Gastroesophageal sphincter (tissue), 4 donors: ENCODE data around the gene TLE3. TPM values are rescaled to one million over a fixed set of nuclear protein-coding genes. Genes with fewer than 3 reads are reported as not detected.

Experiments
- ATAC-seq: fragments of 150-250 bp; one replicate; pipeline ENCODE4 v1.9.1; 2016; ENCODE audit warnings: mild to moderate bottlenecking, moderate library complexity
- H3K27ac ChIP-seq, 4 donors: fragments of 200-600 bp; sonication (generic) in 3 of 4; 1 replicate in 3 of 4; 2 replicates in 1 of 4; pipeline ENCODE4 v1.5.1; 2016 to 2019
- H3K27me3 ChIP-seq: fragments of 200-600 bp; sonication (generic); one replicate; pipeline ENCODE4 v1.5.1; 2019
- H3K36me3 ChIP-seq, 2 donors: fragments of 200-600 bp; sonication (generic); one replicate each; pipeline ENCODE4 v1.5.1; 2019; ENCODE audit warnings: control low read depth in 1 of 2
- H3K4me1 ChIP-seq, 3 donors: fragments of 200-600 bp; sonication (generic); 1 replicate in 2 of 3; 2 replicates in 1 of 3; pipeline ENCODE4 v1.5.1; 2016 to 2019; ENCODE audit warnings: control low read depth in 2 of 3
- H3K4me3 ChIP-seq, 2 donors: fragments of 200-600 bp; sonication (generic); one replicate each; pipeline ENCODE4 v1.5.1; 2019; ENCODE audit warnings: mild to moderate bottlenecking in 1 of 2, moderate library complexity in 1 of 2
- H3K9me3 ChIP-seq, 3 donors: fragments of 200-600 bp; sonication (generic); one replicate each; pipeline ENCODE4 v1.5.1; 2017 to 2019; ENCODE audit warnings: control low read depth in 2 of 3
- EP300 ChIP-seq: sonication (generic); formaldehyde crosslinking; IDR thresholded peaks from one replicate; pipeline ENCODE4 v1.6.1; 2017; ENCODE audit warnings: antibody characterized with exemption, mild to moderate bottlenecking
- POLR2A ChIP-seq, 2 donors: fragments of 450-650 bp; IDR thresholded peaks; one replicate each; pipeline ENCODE4 v1.6.1; 2017; ENCODE audit warnings: antibody characterized with exemption in 2 of 2, mild to moderate bottlenecking in 2 of 2, moderate library complexity in 1 of 2
- POLR2AphosphoS5 ChIP-seq: sonication (generic); formaldehyde crosslinking; IDR thresholded peaks from one replicate; pipeline ENCODE4 v1.6.1; 2017; ENCODE audit warnings: antibody characterized with exemption
- WGBS, 2 donors: methylation state at CpG; one replicate each; pipeline ENCODE4 v1.1.5; 2018; ENCODE audit warnings: low coverage in 1 of 2; 5-methylcytosine and 5-hydroxymethylcytosine counted together
- total RNA-seq, 4 donors: library from RNA; depleted of rRNA; stranded (reverse); fragments of >200 nt; gene quantifications; one replicate each; pipeline ENCODE4 v1.1.0, GENCODE V29; 2016
- TF ChIP-seq, protein P1 (sequence below), 4 experiments: fragments of 200-600 bp in 2 of 4; fragments of 450-650 bp in 2 of 4; sonication (generic) in 1 of 4; IDR thresholded peaks; one replicate each; pipeline ENCODE4 v1.5.1; 2017 to 2019; ENCODE audit warnings: antibody characterized with exemption in 4 of 4, mild to moderate bottlenecking in 2 of 4, moderate library complexity in 2 of 4

Gene TLE3
- total RNA-seq, 4 donors from 2014 or later, result 32.4 to 81.6 (median 62.6) TPM

DNA sequence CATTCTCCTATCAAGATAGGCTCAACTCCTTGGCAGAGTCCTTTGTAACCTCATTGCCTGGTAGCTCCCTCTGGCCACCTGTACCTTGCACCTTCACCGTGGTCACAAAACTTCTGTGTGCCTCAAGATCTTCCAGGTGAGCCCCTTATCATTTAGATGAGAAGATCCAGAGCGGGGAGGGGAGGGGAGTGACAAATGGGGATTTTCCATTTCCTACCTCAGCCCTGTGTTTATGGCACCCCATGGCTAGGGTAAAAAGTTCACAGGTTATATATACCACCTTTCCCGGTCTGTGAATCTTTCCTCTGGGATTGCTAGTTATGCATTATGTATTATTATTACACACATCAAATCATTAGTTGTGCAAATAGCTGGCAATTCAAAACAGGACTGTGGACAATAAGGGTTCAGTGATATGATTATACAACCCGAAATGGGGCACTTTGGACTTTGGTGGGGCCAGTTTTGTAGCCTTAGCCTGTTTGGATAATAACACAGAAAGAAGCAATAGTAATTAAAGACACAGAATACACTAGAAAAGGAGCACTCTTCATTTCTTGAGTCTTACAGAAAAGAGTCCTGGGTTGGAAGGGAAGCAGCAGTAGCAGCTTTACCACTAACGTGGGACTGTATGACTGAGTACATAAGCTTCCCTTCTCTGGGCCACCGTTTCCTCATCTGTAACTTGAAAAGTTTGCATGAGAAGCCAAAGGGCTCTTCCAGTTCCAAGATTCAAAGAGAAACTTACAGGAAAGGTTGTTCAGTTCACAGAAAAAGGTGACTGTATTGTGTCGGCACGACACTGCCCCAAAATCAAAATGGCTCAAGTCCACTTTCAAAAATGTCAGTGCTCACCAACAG lies 7.1 kb downstream of the TLE3 start:
- Histone ChIP-seq H3K27ac (peak overlapping the region in 2 of 4 donors; percentile 71 to 96), H3K36me3 (peaks cover 0 to 36% of the 10 kb centered on the region in 2 donors), H3K4me1 (peaks cover 0 to 84% (median 61%) of the 10 kb centered on the region in 3 donors), H3K9me3 (no peaks in the 10 kb centered on the region), H3K4me3 (no peak overlapping the region), H3K27me3 (no peaks in the 10 kb centered on the region)
- WGBS, 2 donors, result 90 to 94% methylated on average over 4 to 6 of the region's 8 CpGs
- ATAC-seq, result no peak
- TF ChIP-seq POLR2AphosphoS5, result no peak
- TF ChIP-seq, protein P1, sequence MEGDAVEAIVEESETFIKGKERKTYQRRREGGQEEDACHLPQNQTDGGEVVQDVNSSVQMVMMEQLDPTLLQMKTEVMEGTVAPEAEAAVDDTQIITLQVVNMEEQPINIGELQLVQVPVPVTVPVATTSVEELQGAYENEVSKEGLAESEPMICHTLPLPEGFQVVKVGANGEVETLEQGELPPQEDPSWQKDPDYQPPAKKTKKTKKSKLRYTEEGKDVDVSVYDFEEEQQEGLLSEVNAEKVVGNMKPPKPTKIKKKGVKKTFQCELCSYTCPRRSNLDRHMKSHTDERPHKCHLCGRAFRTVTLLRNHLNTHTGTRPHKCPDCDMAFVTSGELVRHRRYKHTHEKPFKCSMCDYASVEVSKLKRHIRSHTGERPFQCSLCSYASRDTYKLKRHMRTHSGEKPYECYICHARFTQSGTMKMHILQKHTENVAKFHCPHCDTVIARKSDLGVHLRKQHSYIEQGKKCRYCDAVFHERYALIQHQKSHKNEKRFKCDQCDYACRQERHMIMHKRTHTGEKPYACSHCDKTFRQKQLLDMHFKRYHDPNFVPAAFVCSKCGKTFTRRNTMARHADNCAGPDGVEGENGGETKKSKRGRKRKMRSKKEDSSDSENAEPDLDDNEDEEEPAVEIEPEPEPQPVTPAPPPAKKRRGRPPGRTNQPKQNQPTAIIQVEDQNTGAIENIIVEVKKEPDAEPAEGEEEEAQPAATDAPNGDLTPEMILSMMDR (IDR thresholded peaks at IDR 0.05), result no peak
- no peak for TF ChIP-seq POLR2A (IDR thresholded peaks at IDR 0.05)

DNA sequence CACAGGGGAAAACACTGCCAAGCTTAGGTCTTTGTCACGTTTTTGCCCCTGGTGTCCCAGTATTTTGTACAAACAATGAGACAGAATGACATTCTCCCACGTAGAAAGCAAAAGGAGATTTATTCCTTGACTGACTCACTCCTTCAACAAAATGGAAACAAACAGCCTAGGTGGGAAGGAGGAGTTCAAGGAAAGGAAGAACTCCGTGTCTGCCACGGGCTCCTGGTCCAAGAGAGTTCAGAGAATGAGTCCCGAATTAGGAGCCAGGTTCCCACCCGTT lies 8.1 kb downstream of the TLE3 start:
- no peaks in the 10 kb centered on the region for H3K9me3 ChIP-seq
- no peak overlapping the region for H3K4me3 ChIP-seq
- no peaks in the 10 kb centered on the region for H3K27me3 ChIP-seq
- WGBS, 2 donors, result 19 to 57% methylated on average over 6 of the region's 6 CpGs
- H3K27ac ChIP-seq, result peak overlapping the region in 3 of 4 donors; percentile 71 to 76 (median 74)
- ATAC-seq, result peak; percentile 3
- no peak for TF ChIP-seq POLR2A (IDR thresholded peaks at IDR 0.05)
- H3K36me3 ChIP-seq, result peaks cover 0 to 46% of the 10 kb centered on the region in 2 donors
- H3K4me1 ChIP-seq, result peaks cover 0 to 74% (median 53%) of the 10 kb centered on the region in 3 donors

DNA sequence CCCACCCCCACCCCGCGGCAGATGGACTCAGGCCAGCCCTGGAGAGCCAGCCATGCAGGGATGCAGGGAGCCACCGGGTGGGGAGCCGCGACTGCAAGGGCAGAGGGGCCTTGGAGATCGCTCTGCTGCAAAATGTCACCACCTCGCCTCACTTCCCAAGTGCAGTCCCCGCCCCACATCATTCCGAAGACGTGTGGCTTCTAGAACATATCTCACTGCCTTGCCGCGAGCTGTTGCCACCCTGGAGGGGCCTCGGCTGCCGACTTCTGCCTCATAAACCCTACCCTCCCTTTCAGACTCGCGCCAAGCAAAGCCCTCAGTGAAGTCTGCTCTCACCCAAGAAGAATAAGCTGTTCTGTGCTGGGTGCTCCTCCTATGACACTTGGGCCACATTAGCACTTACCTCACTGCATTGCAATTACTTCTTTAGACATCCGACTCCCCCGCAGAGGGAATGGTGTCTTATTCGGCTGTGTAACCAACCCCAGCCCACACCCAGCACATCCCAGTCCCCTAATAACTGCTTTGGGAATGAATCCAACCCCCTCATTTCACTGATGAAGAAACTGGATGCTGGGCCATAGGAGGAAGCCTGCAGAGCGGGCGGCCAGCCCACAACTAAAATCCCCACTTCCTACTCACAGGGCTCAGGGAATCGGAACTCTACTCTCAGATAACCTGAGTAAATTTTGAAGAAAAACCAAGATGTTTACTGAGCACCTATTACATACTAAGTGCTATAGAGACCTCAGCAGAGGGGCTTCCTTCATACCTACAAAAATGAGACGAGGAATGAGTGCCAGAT lies 8.6 kb downstream of the TLE3 start:
- peak; percentile 79 for ATAC-seq
- no peaks in the 10 kb centered on the region for H3K27me3 ChIP-seq
- H3K27ac ChIP-seq, result peak overlapping the region in 3 of 4 donors; percentile 71 to 76 (median 74)
- 16 to 33% methylated on average over 9 to 12 of the region's 23 CpGs for WGBS, 2 donors
- peak overlapping the region in 1 of 2 donors; percentile 25 for H3K4me3 ChIP-seq
- TF ChIP-seq POLR2AphosphoS5 (peak; percentile 52), POLR2A (IDR thresholded peaks at IDR 0.05) (no peak)
- TF ChIP-seq, protein P1 (IDR thresholded peaks at IDR 0.05), result no peak
- peaks cover 0 to 52% of the 10 kb centered on the region in 2 donors for H3K36me3 ChIP-seq
- H3K9me3 ChIP-seq, result no peaks in the 10 kb centered on the region
- H3K4me1 ChIP-seq, result peaks cover 0 to 68% (median 49%) of the 10 kb centered on the region in 3 donors

DNA sequence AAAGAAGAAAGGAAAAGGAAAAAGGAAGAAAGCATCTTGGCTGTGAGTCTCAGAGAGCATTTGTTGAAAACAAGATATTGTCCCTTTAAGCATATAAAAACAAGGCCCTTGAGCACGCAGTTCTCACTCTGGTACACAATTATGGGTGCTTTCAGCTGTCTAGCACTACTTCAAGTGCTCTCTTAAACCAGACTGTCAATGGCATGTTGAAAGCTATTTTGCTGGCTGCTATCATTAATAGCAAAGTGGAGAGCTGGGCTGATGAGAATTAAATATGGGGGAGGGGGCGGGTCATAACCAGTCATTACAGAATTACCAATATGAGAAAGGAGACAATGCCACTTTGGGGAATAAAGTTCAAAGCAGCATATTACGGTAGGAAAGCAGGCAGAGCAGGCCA lies 9.3 kb downstream of the TLE3 start:
- Histone ChIP-seq H3K36me3 (peaks cover 0 to 58% of the 10 kb centered on the region in 2 donors), H3K4me3 (peak overlapping the region in 1 of 2 donors; percentile 25), H3K27me3 (no peaks in the 10 kb centered on the region), H3K4me1 (peaks cover 0 to 66% (median 43%) of the 10 kb centered on the region in 3 donors), H3K27ac (peak overlapping the region in 3 of 4 donors; percentile 71 to 76 (median 74)), H3K9me3 (no peaks in the 10 kb centered on the region)
- ATAC-seq, result no peak
- no peak for TF ChIP-seq EP300
- TF ChIP-seq POLR2AphosphoS5, result no peak
- no peak for TF ChIP-seq POLR2A (IDR thresholded peaks at IDR 0.05)
- TF ChIP-seq, protein P1 (IDR thresholded peaks at IDR 0.05), result no peak
- 54% methylated on average over 2 of the region's 3 CpGs; no CpG with 5 or more reads in 1 of the 2 donors for WGBS, 2 donors

DNA sequence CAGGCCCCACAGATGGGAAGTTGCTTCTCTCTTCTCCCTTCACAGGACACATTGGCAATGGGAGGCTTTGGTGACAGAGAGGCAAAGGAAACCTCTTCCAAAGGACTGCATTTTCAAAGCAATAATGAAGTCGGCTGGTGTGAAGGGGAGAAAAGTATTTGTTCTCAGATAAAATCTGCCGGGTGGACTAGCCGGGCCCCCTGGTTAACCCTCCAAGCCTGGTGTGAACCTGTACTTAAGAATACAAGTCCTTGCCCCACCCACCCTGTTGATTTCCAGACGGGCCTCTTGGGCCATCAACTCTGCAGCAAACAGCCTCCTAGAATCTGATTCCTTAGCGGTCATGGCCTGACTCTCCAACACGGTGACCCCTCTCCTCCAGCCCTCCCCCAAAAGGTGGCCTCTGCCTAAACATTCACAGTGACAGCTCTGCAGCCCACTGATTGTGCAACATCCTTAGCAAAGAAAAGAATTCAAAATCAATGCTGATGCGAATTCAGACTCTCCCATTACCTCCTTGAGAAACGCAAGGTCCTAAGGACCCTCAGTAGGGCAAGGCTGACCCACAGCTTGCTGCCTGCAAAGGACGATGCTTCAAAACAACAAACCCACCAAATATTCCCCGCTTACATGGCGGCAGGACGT lies 9.9 kb downstream of the TLE3 start:
- no peak for TF ChIP-seq POLR2AphosphoS5
- no peak for TF ChIP-seq POLR2A (IDR thresholded peaks at IDR 0.05)
- TF ChIP-seq, protein P1 (IDR thresholded peaks at IDR 0.05), result no peak
- TF ChIP-seq EP300, result no peak
- Histone ChIP-seq H3K9me3 (no peaks in the 10 kb centered on the region), H3K27ac (peak overlapping the region in 2 of 4 donors; percentile 71 to 74), H3K4me1 (peaks cover 0 to 66% (median 37%) of the 10 kb centered on the region in 3 donors), H3K36me3 (peaks cover 0 to 63% of the 10 kb centered on the region in 2 donors), H3K27me3 (no peaks in the 10 kb centered on the region), H3K4me3 (no peak overlapping the region)
- 57 to 94% methylated on average over 6 to 7 of the region's 12 CpGs for WGBS, 2 donors
- ATAC-seq, result no peak
